Measurements from ENCODE around the gene ZNF618.

- TF ChIP-seq YY1 (IDR thresholded peaks at IDR 0.05; ENCODE audit: low read depth) (no peak), CTCF (IDR thresholded peaks at IDR 0.05) (no peak), FOXM1 (IDR thresholded peaks at IDR 0.05; ENCODE audit: low read depth) (no peak), ZBTB33 (IDR thresholded peaks at IDR 0.05; ENCODE audit: borderline replicate concordance, low read depth) (no peak), GABPA (IDR thresholded peaks at IDR 0.05; ENCODE audit: low read depth) (no peak), MAX (IDR thresholded peaks at IDR 0.05; ENCODE audit: low read depth) (no peak), RFX5 (IDR thresholded peaks at IDR 0.05; ENCODE audit: low read length) (no peak)
Measured at GRCh38 chr9:113882636-113883164, 6.6 kb downstream of the ZNF618 start.
